ENCODE results near the gene CCDC180. TPM values are rescaled to one million over a fixed set of nuclear protein-coding genes. Genes with fewer than 3 reads are reported as not detected.

The CCDC180 gene
- polyA plus RNA-seq, 1 of the 3 experiments (the other 2 are of a cell fraction), result 1.0 TPM

- no peak for TF ChIP-seq RFX5 (IDR thresholded peaks at IDR 0.05; ENCODE audit: low read length)
- no peak for TF ChIP-seq SMC3 (IDR thresholded peaks at IDR 0.05; ENCODE audit: low read depth, low read length)
- TF ChIP-seq NRF1 (IDR thresholded peaks at IDR 0.05; ENCODE audit: low read depth, low read length), result no peak
Observed at GRCh38 chr9:97349400-97349799, 41.9 kb downstream of the CCDC180 start (continued).

GRCh38 chr9:97354637-97355036 is 47.2 kb downstream of the CCDC180 start:
- Histone ChIP-seq H3K27ac (ENCODE audit: low read depth in 2 of 2, low read length in 1 of 2) (no peak overlapping the region), H3K4me3 (ENCODE audit: low read depth in 2 of 2, low read length in 1 of 2) (no peak overlapping the region), H3F3A (replicated peaks; ENCODE audit: insufficient read depth) (no peaks in the 10 kb centered on the region), H3K4me2 (no peak overlapping the region), H3K9ac (no peak overlapping the region), H3K27me3 (ENCODE audit: insufficient read depth) (no peaks in the 10 kb centered on the region), H4K20me1 (ENCODE audit: insufficient read depth) (no peaks in the 10 kb centered on the region), H2AFZ (ENCODE audit: low read depth) (no peak overlapping the region), H3K9me2 (no peaks in the 10 kb centered on the region), H3K79me2 (ENCODE audit: insufficient read depth) (no peaks in the 10 kb centered on the region), H3K9me3 (no peaks in the 10 kb centered on the region), H3K4me1 (ENCODE audit: control insufficient read depth in 1 of 2, insufficient read depth in 2 of 2, low read depth in 1 of 2, low read length in 1 of 2) (no peaks in the 10 kb centered on the region), H3K36me3 (replicated peaks in 1 of 2; ENCODE audit: control insufficient read depth in 1 of 2, insufficient read depth in 2 of 2, low read length in 1 of 2) (peaks cover 0 to 2% of the 10 kb centered on the region in 2 experiments)
- WGBS (ENCODE audit: low lambda C conversion rate), result 75% methylated on average over 4 of the region's 4 CpGs
- ChIA-PET POLR2A (no interaction called here), CTCF (no interaction called here)
- no peak for DNase-seq
- no peak for TF ChIP-seq GABPA (IDR thresholded peaks at IDR 0.05; ENCODE audit: low read depth)
- no peak for TF ChIP-seq TAF1 (IDR thresholded peaks at IDR 0.05; ENCODE audit: borderline replicate concordance, low read depth, low read length)
- no peak for TF ChIP-seq MEF2A (IDR thresholded peaks at IDR 0.05; ENCODE audit: borderline replicate concordance, low read depth)
- no peak for TF ChIP-seq MXI1 (IDR thresholded peaks at IDR 0.05; ENCODE audit: low read depth, low read length)
- TF ChIP-seq ZBTB33 (IDR thresholded peaks at IDR 0.05; ENCODE audit: borderline replicate concordance, low read depth), result no peak
- no peak for TF ChIP-seq FOSL2 (IDR thresholded peaks at IDR 0.05; ENCODE audit: borderline replicate concordance, low read depth)
- TF ChIP-seq YY1 (IDR thresholded peaks at IDR 0.05; ENCODE audit: low read depth), result no peak

GRCh38 chr9:97357056-97357455 is 49.6 kb downstream of the CCDC180 start:
- H3K4me1 ChIP-seq (ENCODE audit: control insufficient read depth in 1 of 2, insufficient read depth in 2 of 2, low read depth in 1 of 2, low read length in 1 of 2), result no peaks in the 10 kb centered on the region
- H3F3A ChIP-seq (replicated peaks; ENCODE audit: insufficient read depth), result no peaks in the 10 kb centered on the region
- ChIA-PET CTCF (interaction anchor here (0.8 to 1.4 kb wide), 3 partner anchors 29 to 41 kb away, joined by 3 to 4 read pairs (median 3); no protein-coding TSS in a partner anchor), POLR2A (no interaction called here)
- H3K79me2 ChIP-seq (ENCODE audit: insufficient read depth), result no peaks in the 10 kb centered on the region
- no peaks in the 10 kb centered on the region for H3K27me3 ChIP-seq (ENCODE audit: insufficient read depth)
- H3K27ac ChIP-seq (ENCODE audit: low read depth in 2 of 2, low read length in 1 of 2), result no peak overlapping the region
- H4K20me1 ChIP-seq (ENCODE audit: insufficient read depth), result no peaks in the 10 kb centered on the region
- TF ChIP-seq POLR2AphosphoS5 (IDR thresholded peaks at IDR 0.05; ENCODE audit: low read depth, low read length) (no peak), FOXJ3 (CRISPR knock-in tag; IDR thresholded peaks at IDR 0.05) (no peak)
- no peak overlapping the region for H3K9ac ChIP-seq
- peaks cover 0 to 2% of the 10 kb centered on the region in 2 experiments for H3K36me3 ChIP-seq (replicated peaks in 1 of 2; ENCODE audit: control insufficient read depth in 1 of 2, insufficient read depth in 2 of 2, low read length in 1 of 2)
- no peak for DNase-seq
- H3K9me2 ChIP-seq, result no peaks in the 10 kb centered on the region
- no peak overlapping the region for H2AFZ ChIP-seq (ENCODE audit: low read depth)
- H3K4me3 ChIP-seq (ENCODE audit: low read depth in 2 of 2, low read length in 1 of 2), result no peak overlapping the region
- 56% methylated on average over 4 of the region's 5 CpGs for WGBS (ENCODE audit: low lambda C conversion rate)
- H3K9me3 ChIP-seq, result no peaks in the 10 kb centered on the region
- H3K4me2 ChIP-seq, result no peak overlapping the region

Small RNA genes lying within 50 kb of the gene (small RNA-seq; reads per million reads assigned to genes)
- 0 reads per million in 7 experiments for gene AL512590.2
- gene CCDC180, result 0 to 2.6 (median 0.13) reads per million in 7 experiments

Other genes starting within 250 kb of the CCDC180 start
- 4.9 and 5.8 TPM in 2 replicates for gene TDRD7, start 104.4 kb downstream of the CCDC180 start, polyA plus RNA-seq (2012; rRNA removed)
- 0.54 and 1.6 TPM in 2 replicates for gene TMOD1, start 194.0 kb downstream of the CCDC180 start, polyA plus RNA-seq (2012; rRNA removed)

Data from SK-N-SH (cell line).